GM10266 (cell line): ENCODE results near the gene GOLGA8S.
"Not testable (repeated sequence)": the region's sequence is repeated elsewhere in the genome, so short reads cannot be mapped to it uniquely, and the experiment has no call there.

Experiments used
- DNase-seq: peaks from one replicate; pipeline ENCODE4 v3.0.0; 2012; ENCODE audit errors: extremely low spot score
- TF ChIP-seq, protein P1 (sequence below): IDR thresholded peaks from 2 replicates; pipeline ENCODE4 v1.5.1; 2012; ENCODE audit warnings: mild to moderate bottlenecking, low read depth; ENCODE audit not compliant: control insufficient read depth, insufficient read depth; ENCODE audit errors: missing control alignments

GOLGA8S gene, protein sequence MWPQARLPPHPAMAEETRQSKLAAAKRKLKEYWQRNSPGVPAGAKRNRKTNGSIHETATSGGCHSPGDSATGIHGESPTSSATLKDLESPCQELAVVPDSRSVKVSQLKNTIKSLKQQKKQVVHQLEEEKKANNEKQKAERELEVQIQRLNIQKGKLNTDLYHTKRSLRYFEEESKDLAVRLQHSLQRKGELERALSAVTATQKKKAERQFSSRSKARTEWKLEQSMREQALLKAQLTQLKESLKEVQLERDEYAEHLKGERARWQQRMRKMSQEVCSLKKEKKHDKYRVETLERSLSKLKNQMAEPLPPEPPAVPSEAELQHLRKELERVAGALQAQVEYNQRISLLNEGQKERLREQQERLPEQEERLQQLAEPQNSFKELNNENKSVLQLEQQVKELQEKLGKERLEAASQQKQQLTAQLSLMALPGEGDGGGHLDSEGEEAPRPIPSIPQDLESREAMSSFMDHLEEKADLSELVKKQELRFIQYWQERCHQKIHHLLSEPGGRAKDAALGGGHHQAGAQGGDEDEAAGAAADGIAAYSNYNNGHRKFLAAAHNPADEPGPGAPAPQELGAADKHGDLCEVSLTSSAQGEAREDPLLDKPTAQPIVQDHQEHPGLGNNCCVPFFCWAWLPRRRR

DNA sequence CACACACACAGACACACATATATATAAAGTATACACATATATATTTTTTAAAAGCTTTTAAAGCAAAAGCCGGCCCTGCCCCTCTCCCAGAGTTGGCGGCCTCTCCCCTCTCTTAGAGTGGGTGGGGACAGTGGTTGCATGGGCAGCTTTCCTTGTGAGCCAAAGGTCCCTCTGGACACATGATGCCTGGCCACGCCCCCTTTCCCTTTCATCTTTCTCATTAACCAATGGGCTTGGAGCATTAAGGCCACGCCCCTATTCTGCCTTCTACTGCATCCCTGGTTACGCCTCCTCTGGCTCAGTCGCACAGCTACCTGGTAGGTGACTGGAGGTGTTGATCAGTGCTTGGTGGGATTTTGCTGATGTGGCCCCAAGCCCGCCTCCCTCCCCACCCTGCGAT lies at the start of gene GOLGA8S:
Gene GOLGA8S (plus strand): TSS at position 301 of the 400 bp plus-strand sequence. CDS start 62 bp downstream, at position 363.
- not testable (repeated sequence) for DNase-seq

DNA sequence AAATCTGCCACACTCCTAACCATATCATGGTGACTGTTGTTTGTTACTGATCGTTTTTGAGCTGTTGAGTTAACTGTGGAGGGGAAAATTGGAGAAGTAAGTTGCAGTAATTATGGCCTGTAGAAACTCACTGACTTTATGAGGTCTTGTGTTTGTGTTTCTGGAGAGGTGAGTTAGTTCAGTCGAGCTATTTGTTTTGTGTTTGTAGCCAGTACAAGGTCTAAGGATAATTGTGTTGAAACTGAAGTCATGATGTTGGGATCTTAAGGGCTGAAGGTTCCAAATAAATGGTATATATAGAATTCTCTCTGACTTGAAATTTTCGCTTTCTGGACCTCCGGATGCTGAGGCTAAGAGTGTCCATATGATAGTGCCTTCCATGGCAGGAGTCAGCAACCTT lies 49.7 kb upstream of the GOLGA8S start:
- DNase-seq = not testable (repeated sequence)

DNA sequence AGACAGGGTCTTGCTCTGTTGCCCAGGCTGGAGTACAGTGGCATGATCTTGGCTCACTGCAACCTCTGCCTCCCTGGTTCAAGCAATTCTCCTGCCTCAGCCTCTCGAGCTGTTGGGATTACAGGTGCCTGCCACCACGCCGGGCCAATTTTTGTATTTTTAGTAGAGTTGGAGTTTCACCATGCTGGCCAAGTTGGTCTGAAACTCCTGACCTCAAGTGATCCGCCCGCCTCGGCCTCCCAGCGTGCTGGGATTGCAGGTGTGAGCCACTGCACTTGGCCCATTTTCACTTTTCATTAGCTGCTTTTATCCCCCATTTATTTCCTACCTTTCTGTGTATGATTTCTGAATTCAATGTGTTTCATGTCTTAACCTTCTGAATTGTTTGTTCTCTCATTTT lies 48.6 kb upstream of the GOLGA8S start:
- DNase-seq = not testable (repeated sequence)

DNA sequence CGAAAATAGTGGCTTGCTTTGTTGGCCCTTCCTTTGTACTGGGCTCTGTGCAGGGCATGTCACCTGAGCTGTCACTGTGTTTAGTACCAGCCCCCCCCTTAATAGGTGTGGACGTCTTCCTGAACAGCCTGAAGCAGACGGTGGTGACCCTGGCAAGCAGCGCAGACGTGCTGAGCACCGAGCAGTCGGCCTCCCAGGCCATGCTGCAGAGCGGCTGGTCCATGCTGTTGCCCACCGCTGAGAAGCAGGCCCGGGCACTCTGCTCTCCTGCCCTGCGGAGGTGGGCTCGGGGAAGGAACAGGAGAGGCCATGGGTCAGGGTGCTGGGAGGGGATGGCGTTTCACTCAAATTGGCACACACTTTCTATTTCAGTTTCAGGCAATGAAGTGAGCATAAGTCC lies 43.3 kb upstream of the GOLGA8S start:
- not testable (repeated sequence) for DNase-seq

DNA sequence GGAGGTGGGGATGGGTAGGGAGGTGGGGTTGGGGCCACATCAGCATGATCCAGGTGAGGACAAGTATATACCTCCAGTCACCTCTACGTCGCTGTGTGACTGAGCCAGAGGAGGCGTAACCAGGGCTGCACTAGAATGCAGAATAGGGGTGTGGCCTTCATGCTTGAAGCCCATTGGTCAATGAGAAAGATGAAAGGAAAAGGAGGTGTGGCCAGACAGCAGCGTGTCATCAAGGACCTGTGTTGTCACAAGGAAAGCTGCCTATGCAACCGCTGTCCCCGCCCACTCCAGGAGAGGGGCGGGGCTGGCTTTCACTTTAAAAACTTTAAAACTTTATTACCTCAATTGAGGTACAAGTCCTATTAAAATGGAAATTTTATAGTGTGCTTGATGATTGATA lies 20.5 kb upstream of the GOLGA8S start, which contains the start of gene GOLGA6L26:
Gene GOLGA6L26 (minus strand): TSS at position 101 of the 400 bp plus-strand sequence. CDS start 61 bp downstream, at position 40.
- DNase-seq = not testable (repeated sequence)

DNA sequence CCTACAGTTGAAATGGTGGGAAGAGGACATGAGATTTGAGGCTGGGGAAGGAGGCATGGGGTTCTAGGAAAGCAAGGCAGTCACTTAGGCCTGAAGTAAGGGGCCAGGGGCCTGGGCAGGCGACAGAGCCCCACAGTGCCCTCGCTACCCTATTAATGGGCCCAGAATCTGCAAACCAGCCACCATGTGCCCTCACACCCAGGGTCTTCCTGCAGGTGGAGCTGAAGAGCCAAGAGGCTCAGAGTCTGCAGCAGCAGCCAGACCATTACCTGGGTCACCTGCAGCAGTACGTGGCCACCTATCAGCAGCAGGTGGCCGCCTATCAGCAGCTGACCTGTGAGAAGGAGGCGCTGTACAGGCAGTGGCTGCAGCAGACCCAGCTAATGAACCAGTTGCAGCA lies 8.1 kb downstream of the GOLGA8S start:
- TF ChIP-seq, protein P1, sequence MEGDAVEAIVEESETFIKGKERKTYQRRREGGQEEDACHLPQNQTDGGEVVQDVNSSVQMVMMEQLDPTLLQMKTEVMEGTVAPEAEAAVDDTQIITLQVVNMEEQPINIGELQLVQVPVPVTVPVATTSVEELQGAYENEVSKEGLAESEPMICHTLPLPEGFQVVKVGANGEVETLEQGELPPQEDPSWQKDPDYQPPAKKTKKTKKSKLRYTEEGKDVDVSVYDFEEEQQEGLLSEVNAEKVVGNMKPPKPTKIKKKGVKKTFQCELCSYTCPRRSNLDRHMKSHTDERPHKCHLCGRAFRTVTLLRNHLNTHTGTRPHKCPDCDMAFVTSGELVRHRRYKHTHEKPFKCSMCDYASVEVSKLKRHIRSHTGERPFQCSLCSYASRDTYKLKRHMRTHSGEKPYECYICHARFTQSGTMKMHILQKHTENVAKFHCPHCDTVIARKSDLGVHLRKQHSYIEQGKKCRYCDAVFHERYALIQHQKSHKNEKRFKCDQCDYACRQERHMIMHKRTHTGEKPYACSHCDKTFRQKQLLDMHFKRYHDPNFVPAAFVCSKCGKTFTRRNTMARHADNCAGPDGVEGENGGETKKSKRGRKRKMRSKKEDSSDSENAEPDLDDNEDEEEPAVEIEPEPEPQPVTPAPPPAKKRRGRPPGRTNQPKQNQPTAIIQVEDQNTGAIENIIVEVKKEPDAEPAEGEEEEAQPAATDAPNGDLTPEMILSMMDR = peak; percentile 21
- DNase-seq = not testable (repeated sequence)

DNA sequence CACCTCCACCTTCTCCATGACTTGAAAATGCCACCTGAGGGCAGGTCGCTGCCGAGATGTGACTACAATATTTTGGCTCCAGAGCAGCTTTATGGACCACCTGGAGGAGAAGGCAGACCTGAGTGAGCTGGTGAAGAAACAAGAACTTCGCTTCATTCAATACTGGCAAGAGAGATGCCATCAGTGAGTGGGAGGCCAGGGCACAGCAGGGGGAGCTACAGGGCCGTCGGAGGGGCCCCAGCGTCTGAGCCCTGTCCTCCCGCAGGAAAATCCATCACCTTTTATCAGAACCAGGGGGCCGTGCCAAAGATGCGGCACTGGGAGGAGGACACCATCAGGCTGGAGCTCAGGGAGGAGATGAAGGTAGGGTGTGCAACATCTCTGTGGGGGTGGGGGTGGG lies 9.7 kb downstream of the GOLGA8S start:
- not testable (repeated sequence) for DNase-seq

DNA sequence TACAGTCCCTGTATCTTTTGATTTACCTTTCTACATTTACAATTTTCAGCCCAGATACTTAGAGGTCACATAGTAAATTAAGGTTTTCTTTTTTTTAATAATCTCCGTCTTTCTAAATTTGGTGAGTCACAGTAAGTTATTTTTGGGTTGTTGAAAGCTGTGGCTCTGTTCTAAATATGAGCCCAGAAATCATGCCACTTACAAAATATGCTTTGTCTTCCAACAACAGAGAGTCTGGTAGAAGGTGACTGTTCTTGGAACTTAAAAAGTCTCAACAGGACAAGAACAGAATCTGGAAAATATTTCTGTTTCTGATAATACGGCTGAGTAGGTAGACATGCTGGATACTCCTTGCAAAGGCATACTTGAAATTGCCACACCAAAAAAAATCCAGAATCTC lies 16.0 kb downstream of the GOLGA8S start:
- TF ChIP-seq, protein P1 = no peak
- no peak for DNase-seq

DNA sequence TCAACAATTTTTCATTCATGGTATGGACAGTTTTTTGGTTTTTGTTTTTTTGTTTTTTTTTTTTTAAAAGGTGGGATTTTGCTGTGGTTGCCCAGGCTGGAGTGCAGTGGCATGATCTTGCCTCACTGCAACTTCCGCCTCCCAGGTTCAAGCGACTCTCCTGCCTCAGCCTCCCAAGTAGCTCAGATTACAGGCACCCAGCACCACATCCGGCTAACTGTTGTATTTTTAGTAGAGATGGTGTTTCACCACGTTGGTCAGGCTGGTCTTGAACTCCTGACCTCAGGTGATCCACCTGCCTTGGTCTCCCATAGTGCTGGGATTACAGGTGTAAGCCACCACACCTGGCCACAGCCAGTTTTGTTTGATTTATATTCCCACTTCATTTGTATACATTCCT lies 16.6 kb downstream of the GOLGA8S start:
- not testable (repeated sequence) for DNase-seq

DNA sequence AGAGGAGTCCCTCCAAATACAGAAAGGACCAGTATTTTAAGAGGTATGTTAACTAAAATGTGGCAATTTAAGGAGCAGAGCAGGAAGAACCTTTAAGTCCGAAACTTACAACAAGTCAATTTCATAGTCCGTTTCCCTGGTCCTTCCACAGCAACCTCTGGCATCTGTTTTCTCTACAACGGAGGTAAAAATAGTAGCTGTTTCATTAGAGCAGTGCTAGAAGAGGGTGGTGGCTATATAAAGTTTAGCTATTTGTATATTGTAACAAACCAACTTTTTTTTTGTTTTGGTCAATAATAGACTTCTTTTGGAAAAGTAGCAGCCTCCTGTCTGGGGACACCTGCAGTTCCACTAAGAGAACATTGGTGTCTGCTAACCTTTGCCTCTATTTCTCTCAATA lies 17.3 kb downstream of the GOLGA8S start:
- DNase-seq = not testable (repeated sequence)

DNA sequence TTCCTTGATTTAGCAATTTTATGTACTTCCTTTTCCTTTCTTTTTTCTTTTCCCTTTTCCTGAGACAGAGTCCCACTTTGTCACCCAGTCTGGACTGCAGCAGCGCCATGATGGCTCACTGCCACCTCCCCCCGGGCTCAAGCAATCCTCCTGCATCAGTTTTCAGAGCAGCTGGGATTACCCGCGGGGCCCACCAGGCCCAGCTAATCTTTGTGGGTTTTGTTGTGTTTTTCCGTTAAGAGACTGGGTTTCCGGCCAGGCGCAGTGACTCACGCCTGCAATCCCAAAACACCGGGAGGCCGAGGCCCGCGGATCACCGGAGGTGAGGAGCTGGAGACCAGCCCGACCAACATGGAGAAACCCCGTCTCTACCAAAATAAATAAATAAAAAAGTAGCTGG lies 17.7 kb downstream of the GOLGA8S start:
- DNase-seq = no peak
- TF ChIP-seq, protein P1 = no peak

DNA sequence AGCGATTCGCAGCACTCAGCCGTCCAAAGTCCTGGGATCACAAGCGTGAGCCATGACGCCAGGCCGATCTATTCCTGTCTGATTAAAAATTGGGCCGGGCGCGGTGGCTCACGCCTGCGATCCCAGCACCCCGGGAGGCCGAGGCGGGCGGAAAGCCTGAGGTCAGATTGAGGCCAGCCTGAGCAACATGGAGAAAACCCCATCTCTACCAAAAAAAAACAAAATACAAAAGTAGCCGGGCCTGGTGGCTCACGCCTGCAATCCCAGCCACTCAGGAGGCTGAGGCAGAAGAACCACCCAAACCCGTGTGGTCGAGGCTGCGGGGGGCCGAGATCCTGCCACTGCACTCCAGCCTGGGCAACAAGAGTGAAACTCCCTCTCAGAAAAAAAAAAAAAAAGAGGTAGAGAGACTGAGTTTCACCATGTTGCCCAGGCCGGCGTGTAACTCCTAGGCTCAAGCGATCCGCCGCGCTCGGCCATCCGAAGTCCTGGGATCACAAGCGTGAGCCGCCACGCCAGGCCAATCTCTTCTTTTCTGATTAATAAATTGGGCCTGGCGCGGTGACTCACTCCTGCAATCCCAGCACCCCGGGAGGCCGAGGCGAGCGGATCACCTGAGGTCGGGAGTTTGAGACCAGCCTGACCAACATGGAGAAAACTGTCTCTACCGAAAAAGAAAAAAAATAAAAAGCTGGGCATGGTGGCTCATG lies 18.5 kb downstream of the GOLGA8S start:
- DNase-seq = not testable (repeated sequence)

DNA sequence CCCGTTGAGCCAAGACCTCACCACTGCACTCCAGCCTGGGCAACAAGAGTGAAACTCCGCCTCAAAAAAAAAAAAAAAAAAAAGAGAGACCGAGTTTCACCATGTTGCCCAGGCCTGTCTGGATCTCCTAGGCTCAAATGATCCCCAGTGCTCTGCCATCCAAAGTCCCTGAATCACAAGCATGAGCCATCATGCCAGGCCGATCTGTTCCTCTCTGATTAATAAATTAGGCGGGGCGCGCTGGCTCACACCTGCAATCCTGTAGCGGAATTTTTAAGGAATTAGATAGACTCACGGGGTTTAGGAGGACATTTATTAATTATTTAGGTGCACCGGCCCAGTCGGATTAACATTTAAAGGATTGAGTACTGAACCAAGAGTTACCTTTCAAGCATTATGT lies 19.7 kb downstream of the GOLGA8S start:
- not testable (repeated sequence) for DNase-seq

DNA sequence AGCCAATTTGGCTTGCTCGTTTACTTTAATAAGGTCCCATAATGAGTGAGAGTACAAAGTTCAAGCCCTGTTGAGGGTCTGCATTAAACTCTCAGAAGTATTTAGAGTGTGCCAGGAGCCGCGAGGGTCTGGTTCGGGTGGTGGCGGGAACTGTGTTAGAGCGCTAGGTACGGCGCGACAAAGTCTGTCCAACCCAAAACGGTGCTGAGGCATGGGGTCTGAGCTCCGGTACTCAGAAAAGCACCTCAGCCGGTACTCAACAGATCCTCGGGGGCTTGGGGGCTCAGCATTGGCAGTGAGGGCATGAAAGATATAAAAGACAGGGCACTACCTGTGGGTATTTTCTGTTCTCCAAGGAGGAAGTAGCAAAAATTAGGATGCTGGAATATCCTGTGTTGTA lies 24.4 kb downstream of the GOLGA8S start:
- DNase-seq = not testable (repeated sequence)

DNA sequence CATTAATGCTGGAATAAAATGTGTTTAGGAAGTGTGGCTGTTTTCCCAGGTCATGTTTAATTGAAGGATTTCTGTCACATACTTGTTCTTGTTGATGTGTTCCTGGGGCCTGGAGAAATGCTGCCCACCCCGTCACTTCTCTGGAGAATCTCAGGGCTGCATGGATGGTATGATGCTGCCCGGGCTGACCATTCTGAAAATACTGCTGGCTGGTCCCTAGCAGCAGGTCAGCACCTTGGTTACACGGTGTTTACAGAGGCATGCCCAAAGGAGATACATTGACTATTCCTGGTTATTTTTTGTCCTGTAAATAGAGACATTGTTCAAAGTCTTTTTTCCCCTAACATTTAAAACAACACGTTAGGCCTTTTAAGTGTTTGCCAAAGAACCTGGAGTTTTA lies 26.2 kb downstream of the GOLGA8S start:
- not testable (repeated sequence) for DNase-seq

DNA sequence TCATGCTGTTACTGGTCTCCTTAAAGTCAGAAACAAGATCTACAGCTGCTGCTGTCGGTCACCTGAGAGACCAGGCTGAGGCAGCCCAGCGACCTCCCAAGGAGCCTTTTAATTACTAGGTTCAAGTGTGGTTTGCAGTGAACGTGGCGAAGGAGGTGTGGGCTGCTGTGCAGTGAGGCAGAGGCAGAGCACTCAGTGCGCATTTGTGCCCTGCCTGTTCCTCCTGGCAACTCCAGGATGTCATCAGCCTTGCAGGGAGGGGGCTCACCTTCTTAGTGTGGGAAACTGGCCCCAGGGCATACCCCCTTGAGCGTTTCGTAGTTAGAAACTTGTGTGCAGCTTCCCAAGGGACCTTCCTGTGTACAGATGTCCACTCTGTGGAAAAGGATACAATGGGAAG lies 26.6 kb downstream of the GOLGA8S start:
- not testable (repeated sequence) for DNase-seq
